IMR-90 (cell line): ENCODE data around the gene RASAL1.

ENCODE experiments used
- NFE2L2 ChIP-seq: fragments of 150-350 bp; IDR thresholded peaks from 2 replicates; pipeline ENCODE4 v1.6.1; 2016; ENCODE audit warnings: low read depth, mild to moderate bottlenecking, low read length
- POLR2A ChIP-seq: IDR thresholded peaks from 2 replicates; pipeline ENCODE4 v1.6.1; 2012; ENCODE audit warnings: mild to moderate bottlenecking, low read depth, low read length
- TF ChIP-seq, protein P1 (sequence below): conservative IDR thresholded peaks from 2 replicates; pipeline ENCODE4 v1.5.1; 2012; ENCODE audit warnings: mild to moderate bottlenecking, low read depth, low read length, improper control_type of control experiment
- TF ChIP-seq, protein P2 (sequence below): fragments of 150-350 bp; IDR thresholded peaks from 2 replicates; pipeline ENCODE4 v1.6.1; 2017; ENCODE audit warnings: mild to moderate bottlenecking, antibody characterized with exemption, low read length, low read depth

DNA sequence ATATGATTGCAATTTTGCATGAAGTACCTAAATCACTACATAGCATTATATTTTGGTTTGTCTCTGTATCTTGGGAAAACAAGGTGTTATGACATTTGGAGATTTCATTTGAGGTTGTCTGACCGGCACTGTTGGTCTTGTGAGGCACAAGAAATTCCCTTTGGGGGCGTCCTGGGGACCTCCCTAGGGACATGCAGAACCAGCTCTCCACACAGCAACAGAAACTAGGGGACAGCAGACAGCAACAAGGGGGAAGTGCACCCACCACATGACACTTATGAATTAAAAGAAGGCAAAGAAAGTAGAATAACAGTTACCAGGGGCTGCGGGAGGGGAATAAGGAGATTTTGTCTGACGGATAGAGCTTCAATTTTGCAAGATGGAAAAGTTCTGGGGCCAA lies 35.4 kb upstream of the RASAL1 start:
- TF ChIP-seq, protein P1, sequence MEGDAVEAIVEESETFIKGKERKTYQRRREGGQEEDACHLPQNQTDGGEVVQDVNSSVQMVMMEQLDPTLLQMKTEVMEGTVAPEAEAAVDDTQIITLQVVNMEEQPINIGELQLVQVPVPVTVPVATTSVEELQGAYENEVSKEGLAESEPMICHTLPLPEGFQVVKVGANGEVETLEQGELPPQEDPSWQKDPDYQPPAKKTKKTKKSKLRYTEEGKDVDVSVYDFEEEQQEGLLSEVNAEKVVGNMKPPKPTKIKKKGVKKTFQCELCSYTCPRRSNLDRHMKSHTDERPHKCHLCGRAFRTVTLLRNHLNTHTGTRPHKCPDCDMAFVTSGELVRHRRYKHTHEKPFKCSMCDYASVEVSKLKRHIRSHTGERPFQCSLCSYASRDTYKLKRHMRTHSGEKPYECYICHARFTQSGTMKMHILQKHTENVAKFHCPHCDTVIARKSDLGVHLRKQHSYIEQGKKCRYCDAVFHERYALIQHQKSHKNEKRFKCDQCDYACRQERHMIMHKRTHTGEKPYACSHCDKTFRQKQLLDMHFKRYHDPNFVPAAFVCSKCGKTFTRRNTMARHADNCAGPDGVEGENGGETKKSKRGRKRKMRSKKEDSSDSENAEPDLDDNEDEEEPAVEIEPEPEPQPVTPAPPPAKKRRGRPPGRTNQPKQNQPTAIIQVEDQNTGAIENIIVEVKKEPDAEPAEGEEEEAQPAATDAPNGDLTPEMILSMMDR = no peak
- TF ChIP-seq, protein P2, sequence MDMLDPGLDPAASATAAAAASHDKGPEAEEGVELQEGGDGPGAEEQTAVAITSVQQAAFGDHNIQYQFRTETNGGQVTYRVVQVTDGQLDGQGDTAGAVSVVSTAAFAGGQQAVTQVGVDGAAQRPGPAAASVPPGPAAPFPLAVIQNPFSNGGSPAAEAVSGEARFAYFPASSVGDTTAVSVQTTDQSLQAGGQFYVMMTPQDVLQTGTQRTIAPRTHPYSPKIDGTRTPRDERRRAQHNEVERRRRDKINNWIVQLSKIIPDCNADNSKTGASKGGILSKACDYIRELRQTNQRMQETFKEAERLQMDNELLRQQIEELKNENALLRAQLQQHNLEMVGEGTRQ = no peak
- TF ChIP-seq NFE2L2 (no peak), POLR2A (no peak)
